Measurements from ENCODE around the gene SPRR1B. TPM values are rescaled to one million over a fixed set of nuclear protein-coding genes. Genes with fewer than 3 reads are reported as not detected.
"Not testable (repeated sequence)": the region's sequence is repeated elsewhere in the genome, so short reads cannot be mapped to it uniquely, and the experiment has no call there.

The SPRR1B gene
- not detected for total RNA-seq

GRCh38 chr1:153030895-153031294 is at the start of gene SPRR1B:
SPRR1B (plus strand) TSS chr1:153031203; CDS start chr1:153032346, 1,143 bp downstream.
- Mint-ChIP-seq H3K4me3 (no peak within 1 kb of the TSS), H3K27me3 (peaks cover 13% of the 10 kb centered on the region), H3K9me3 (no peaks in the 10 kb centered on the region), H3K4me1 (no peaks in the 10 kb centered on the region), H3K36me3 (ENCODE audit: low read depth) (no peaks in the 10 kb centered on the region), H3K27ac (no peak within 1 kb of the TSS)
- no peak for ATAC-seq (replicated peaks)

DNA sequence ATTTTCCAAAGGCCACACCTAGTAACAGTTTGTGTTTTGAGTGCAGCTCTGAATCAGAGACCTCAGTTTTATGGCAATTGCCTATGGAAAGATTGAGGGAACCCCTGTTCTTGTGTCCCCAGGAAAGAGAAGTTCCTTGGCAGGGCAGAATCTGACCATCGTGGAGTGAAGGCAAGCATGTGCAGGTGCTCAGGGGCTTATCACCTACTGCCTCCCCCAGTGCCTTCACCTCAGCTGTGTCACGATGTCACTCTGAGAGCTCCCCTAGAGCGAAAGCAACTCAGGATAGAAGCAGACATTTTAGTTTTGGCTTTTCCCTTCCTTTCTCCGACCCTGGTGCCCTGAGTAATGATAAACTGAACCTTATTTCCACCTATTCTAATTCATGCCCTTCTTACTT is 48.9 kb upstream of the SPRR1B start:
- Mint-ChIP-seq H3K9me3 (no peaks in the 10 kb centered on the region), H3K27ac (no peak overlapping the region), H3K36me3 (ENCODE audit: low read depth) (no peaks in the 10 kb centered on the region), H3K27me3 (peaks cover 64% of the 10 kb centered on the region), H3K4me1 (no peaks in the 10 kb centered on the region), H3K4me3 (no peak overlapping the region)
- ATAC-seq (replicated peaks), result no peak

GRCh38 chr1:152983234-152983633 is 47.8 kb upstream of the SPRR1B start:
- Mint-ChIP-seq H3K27me3 (peaks cover 68% of the 10 kb centered on the region), H3K4me3 (no peak overlapping the region), H3K27ac (no peak overlapping the region), H3K9me3 (no peaks in the 10 kb centered on the region), H3K4me1 (no peaks in the 10 kb centered on the region), H3K36me3 (ENCODE audit: low read depth) (no peaks in the 10 kb centered on the region)
- ATAC-seq (replicated peaks), result no peak

DNA sequence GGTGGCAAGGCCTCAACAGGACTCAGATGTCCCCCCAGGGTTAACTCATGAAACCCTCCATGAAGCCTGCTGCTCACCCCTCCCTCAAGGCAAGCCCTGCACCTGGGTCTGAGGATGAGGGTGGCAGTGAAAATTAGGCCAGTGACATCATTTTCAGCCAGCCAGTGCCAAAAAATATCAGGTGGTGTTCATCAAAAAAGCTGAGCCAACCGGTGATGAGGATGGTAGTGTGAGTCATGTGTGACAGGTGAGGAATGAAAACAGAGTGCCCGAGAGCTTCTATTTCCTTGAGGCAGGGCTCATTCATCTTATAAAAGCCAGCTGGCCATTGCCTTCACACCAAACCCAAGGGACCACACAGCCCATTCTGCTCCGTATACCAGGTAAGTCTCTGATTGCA is 47.3 kb upstream of the SPRR1B start, which contains the start of gene SPRR1A:
SPRR1A (plus strand) TSS at position 339 of the 400 bp plus-strand sequence. CDS start 1,150 bp downstream, outside the sequence.
- Mint-ChIP-seq H3K4me3 (no peak within 1 kb of the TSS), H3K9me3 (no peaks in the 10 kb centered on the region), H3K27me3 (peaks cover 72% of the 10 kb centered on the region), H3K36me3 (ENCODE audit: low read depth) (no peaks in the 10 kb centered on the region), H3K27ac (no peak within 1 kb of the TSS), H3K4me1 (no peaks in the 10 kb centered on the region)
- no peak for ATAC-seq (replicated peaks)

GRCh38 chr1:152986578-152986977 is 44.4 kb upstream of the SPRR1B start:
- H3K27me3 Mint-ChIP-seq, result peaks cover 62% of the 10 kb centered on the region
- H3K4me1 Mint-ChIP-seq, result no peaks in the 10 kb centered on the region
- no peak overlapping the region for H3K27ac Mint-ChIP-seq
- H3K9me3 Mint-ChIP-seq, result no peaks in the 10 kb centered on the region
- no peak overlapping the region for H3K4me3 Mint-ChIP-seq
- ATAC-seq (replicated peaks), result no peak
- no peaks in the 10 kb centered on the region for H3K36me3 Mint-ChIP-seq (ENCODE audit: low read depth)

- no peak overlapping the region for H3K27ac Mint-ChIP-seq
- H3K36me3 Mint-ChIP-seq (ENCODE audit: low read depth), result no peaks in the 10 kb centered on the region
- H3K4me1 Mint-ChIP-seq, result no peaks in the 10 kb centered on the region
- ATAC-seq (replicated peaks), result no peak
- H3K4me3 Mint-ChIP-seq, result no peak overlapping the region
- H3K27me3 Mint-ChIP-seq, result peaks cover 30% of the 10 kb centered on the region
- no peaks in the 10 kb centered on the region for H3K9me3 Mint-ChIP-seq
These were observed 37.8 kb upstream of the SPRR1B start for GRCh38 chr1:152993186-152993585.

DNA sequence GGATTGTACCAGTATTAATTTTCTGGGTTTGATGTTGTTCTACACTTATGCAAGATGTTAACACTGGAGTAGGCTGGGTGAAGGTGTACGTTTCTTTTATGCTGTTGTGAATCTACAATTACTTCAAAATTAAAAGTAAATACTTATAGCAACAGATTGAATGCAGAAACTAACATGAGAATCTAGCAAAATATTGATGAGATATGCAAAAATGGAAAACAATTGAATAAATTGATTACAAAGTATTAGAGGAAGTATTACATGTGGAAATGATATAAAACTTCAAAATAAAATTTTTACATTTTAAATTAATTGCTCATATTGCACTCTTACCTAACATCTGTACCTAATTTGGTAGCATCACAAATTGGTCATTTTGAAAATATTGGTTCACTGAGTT is 35.2 kb upstream of the SPRR1B start:
- H3K4me3 Mint-ChIP-seq, result no peak overlapping the region

GRCh38 chr1:152996633-152997400 is 34.2 kb upstream of the SPRR1B start:
- H3K9me3 Mint-ChIP-seq, result no peaks in the 10 kb centered on the region
- no peak overlapping the region for H3K27ac Mint-ChIP-seq
- no peaks in the 10 kb centered on the region for H3K36me3 Mint-ChIP-seq (ENCODE audit: low read depth)
- H3K27me3 Mint-ChIP-seq, result peaks cover 29% of the 10 kb centered on the region
- no peaks in the 10 kb centered on the region for H3K4me1 Mint-ChIP-seq
- H3K4me3 Mint-ChIP-seq, result no peak overlapping the region
- ATAC-seq (replicated peaks), result no peak

More for the DNA sequence above, 35.2 kb upstream of the SPRR1B start:
- Mint-ChIP-seq H3K4me1 (no peaks in the 10 kb centered on the region), H3K27me3 (peaks cover 32% of the 10 kb centered on the region), H3K36me3 (ENCODE audit: low read depth) (no peaks in the 10 kb centered on the region), H3K9me3 (no peaks in the 10 kb centered on the region), H3K27ac (no peak overlapping the region)
- ATAC-seq (replicated peaks), result no peak

DNA sequence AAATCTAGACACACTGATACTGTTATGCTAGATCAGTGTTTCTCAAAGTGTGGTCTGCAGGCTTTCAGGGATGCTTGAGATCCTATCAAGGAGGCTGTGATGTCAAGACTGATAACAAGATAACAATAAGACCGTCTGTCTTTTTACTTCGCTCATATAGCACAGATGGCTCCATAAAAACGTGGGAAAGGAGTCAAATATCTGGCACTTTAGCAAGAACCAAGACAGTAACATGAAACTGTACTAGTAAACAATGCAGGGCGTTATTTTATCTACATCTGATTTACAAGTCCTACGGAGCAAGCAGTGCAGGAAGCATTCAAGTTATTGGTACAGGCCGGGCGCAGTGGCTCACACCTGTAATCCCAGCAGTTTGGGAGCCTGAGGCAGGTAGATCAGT is 33.1 kb upstream of the SPRR1B start:
- H3K4me1 Mint-ChIP-seq, result no peaks in the 10 kb centered on the region
- peaks cover 33% of the 10 kb centered on the region for H3K27me3 Mint-ChIP-seq
- H3K9me3 Mint-ChIP-seq, result no peaks in the 10 kb centered on the region
- no peaks in the 10 kb centered on the region for H3K36me3 Mint-ChIP-seq (ENCODE audit: low read depth)
- ATAC-seq (replicated peaks), result no peak
- no peak overlapping the region for H3K4me3 Mint-ChIP-seq
- H3K27ac Mint-ChIP-seq, result no peak overlapping the region

GRCh38 chr1:152998476-152998875 is 32.5 kb upstream of the SPRR1B start:
- Mint-ChIP-seq H3K9me3 (no peaks in the 10 kb centered on the region), H3K27ac (no peak overlapping the region), H3K4me3 (no peak overlapping the region), H3K36me3 (ENCODE audit: low read depth) (no peaks in the 10 kb centered on the region), H3K27me3 (peaks cover 33% of the 10 kb centered on the region), H3K4me1 (no peaks in the 10 kb centered on the region)
- ATAC-seq (replicated peaks), result no peak

- peaks cover 33% of the 10 kb centered on the region for H3K27me3 Mint-ChIP-seq
- H3K36me3 Mint-ChIP-seq (ENCODE audit: low read depth), result no peaks in the 10 kb centered on the region
- H3K4me1 Mint-ChIP-seq, result no peaks in the 10 kb centered on the region
- no peak overlapping the region for H3K4me3 Mint-ChIP-seq
- no peaks in the 10 kb centered on the region for H3K9me3 Mint-ChIP-seq
- ATAC-seq (replicated peaks), result no peak
- H3K27ac Mint-ChIP-seq, result no peak overlapping the region
These were observed 31.2 kb upstream of the SPRR1B start for GRCh38 chr1:152999818-153000217.

DNA sequence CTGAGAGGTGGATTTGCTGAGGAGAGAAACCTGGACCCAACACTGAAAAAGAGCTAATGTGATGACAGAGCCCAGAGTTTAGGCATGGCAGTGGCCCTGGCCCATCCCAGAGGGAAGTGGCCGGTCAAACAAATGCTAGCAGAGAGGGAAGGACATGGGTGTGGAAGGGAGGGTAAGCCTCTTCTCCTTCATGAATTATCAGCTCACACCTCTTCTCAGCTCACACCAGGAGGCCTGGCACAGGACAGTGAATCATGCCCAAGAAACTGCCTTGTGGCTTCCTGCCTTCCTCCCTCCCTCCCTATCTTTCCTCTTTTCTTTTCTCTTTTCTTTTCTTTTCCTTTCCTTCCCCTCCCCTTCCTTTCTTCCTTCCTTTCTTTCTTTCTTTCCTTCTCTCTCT is 30.7 kb upstream of the SPRR1B start:
- no peak overlapping the region for H3K27ac Mint-ChIP-seq
- H3K4me3 Mint-ChIP-seq, result no peak overlapping the region
- H3K4me1 Mint-ChIP-seq, result no peaks in the 10 kb centered on the region
- no peaks in the 10 kb centered on the region for H3K9me3 Mint-ChIP-seq
- H3K36me3 Mint-ChIP-seq (ENCODE audit: low read depth), result no peaks in the 10 kb centered on the region
- peaks cover 29% of the 10 kb centered on the region for H3K27me3 Mint-ChIP-seq
- no peak for ATAC-seq (replicated peaks)

- Mint-ChIP-seq H3K36me3 (ENCODE audit: low read depth) (no peaks in the 10 kb centered on the region), H3K27ac (no peak within 1 kb of the TSS), H3K4me1 (no peaks in the 10 kb centered on the region), H3K27me3 (peaks cover 25% of the 10 kb centered on the region), H3K4me3 (no peak within 1 kb of the TSS), H3K9me3 (no peaks in the 10 kb centered on the region)
- no peak for ATAC-seq (replicated peaks)
These were observed 29.6 kb upstream of the SPRR1B start, which contains the start of gene SPRR3 for GRCh38 chr1:153001382-153001781. SPRR3 (plus strand) TSS chr1:153001749; CDS start chr1:153003021, 1,272 bp downstream.

- not testable (repeated sequence) for H3K36me3 Mint-ChIP-seq (ENCODE audit: low read depth); H3K4me1 Mint-ChIP-seq; H3K9me3 Mint-ChIP-seq; ATAC-seq (replicated peaks); H3K4me3 Mint-ChIP-seq; H3K27ac Mint-ChIP-seq
- peaks cover 13% of the 10 kb centered on the region for H3K27me3 Mint-ChIP-seq
These were observed 19.7 kb upstream of the SPRR1B start for GRCh38 chr1:153011235-153011758.

GRCh38 chr1:153021829-153022228 is 9.2 kb upstream of the SPRR1B start:
- ATAC-seq (replicated peaks); H3K4me3 Mint-ChIP-seq; H3K27ac Mint-ChIP-seq; H3K36me3 Mint-ChIP-seq (ENCODE audit: low read depth); H3K9me3 Mint-ChIP-seq; H3K4me1 Mint-ChIP-seq: not testable (repeated sequence)
- H3K27me3 Mint-ChIP-seq, result peaks cover 32% of the 10 kb centered on the region
